Right cardiac atrium (tissue), 5 donors: ENCODE measurements around the gene SREK1IP1. TPM values are rescaled to one million over a fixed set of nuclear protein-coding genes. Genes with fewer than 3 reads are reported as not detected.

Experiments
- ATAC-seq, 2 donors: fragments of 200-7000 bp; cut with Tn5 transposase; one replicate each; pipeline versions ENCODE4 v1.8.0 to v1.9.1; 2020; ENCODE audit warnings: moderate library complexity in 2 of 2, mild to moderate bottlenecking in 1 of 2
- DNase-seq, 3 donors: peaks; one replicate each; pipeline ENCODE4 v3.0.0-alpha.2; 2020
- H3K27ac ChIP-seq: one replicate; pipeline ENCODE4 v1.5.1; 2013; ENCODE audit warnings: mild to moderate bottlenecking, low read length, control low read depth, moderate library complexity
- H3K27me3 ChIP-seq: one replicate; pipeline ENCODE4 v1.6.1; 2013; ENCODE audit not compliant: control insufficient read depth, insufficient read depth
- H3K4me1 ChIP-seq: one replicate; pipeline ENCODE4 v1.6.1; 2013; ENCODE audit warnings: low read length; ENCODE audit not compliant: control insufficient read depth, insufficient read depth
- H3K4me3 ChIP-seq: one replicate; pipeline ENCODE4 v1.5.1; 2013; ENCODE audit warnings: low read length, control low read depth
- H3K9me3 ChIP-seq: one replicate; pipeline ENCODE4 v1.6.1; 2013; ENCODE audit warnings: low read length; ENCODE audit not compliant: control insufficient read depth
- WGBS: extraction: QIAGEN DNeasy Blood & Tissue Kit; methylation state at CpG from one replicate; pipeline ENCODE4 v1.1.7; 2013; 5-methylcytosine and 5-hydroxymethylcytosine counted together
- intact Hi-C, 4 donors: fragments of 100-400 bp; cut with DNase I; formaldehyde crosslinking; loops; one replicate each; pipeline versions ENCODE4 v1.11.0 to v1.14.0; 2022 to 2023
- polyA plus RNA-seq: library from polyadenylated mRNA; stranded (reverse); fragments of 200-250 nt; gene quantifications from one replicate; pipeline ENCODE4 v1.2.3, GENCODE V29; 2013
- total RNA-seq, 4 donors: library from RNA; stranded (reverse); fragmentation: NEBNext Ultra II Directional; extraction: Animal tissue kit (Norgen Biotek cat#: 25700); gene quantifications; one replicate each; pipeline ENCODE4 v1.2.1, GENCODE V29; 2021
- donor health status: healthy with polysubstance abuse.
- donor health status: DM: no; HTN: yes; CAD: no.
- donor health status: DM: no; HTN: no; CAD: no.
- donor health status: DM: no; HTN: yes; CAD: no; lungs with severe emphysema.
- donor health status: DM: yes; HTN: yes; CAD: no.

The SREK1IP1 gene
- total and polyA plus RNA-seq, 5 donors = 7.4 to 15.3 (median 13.2) TPM

DNA sequence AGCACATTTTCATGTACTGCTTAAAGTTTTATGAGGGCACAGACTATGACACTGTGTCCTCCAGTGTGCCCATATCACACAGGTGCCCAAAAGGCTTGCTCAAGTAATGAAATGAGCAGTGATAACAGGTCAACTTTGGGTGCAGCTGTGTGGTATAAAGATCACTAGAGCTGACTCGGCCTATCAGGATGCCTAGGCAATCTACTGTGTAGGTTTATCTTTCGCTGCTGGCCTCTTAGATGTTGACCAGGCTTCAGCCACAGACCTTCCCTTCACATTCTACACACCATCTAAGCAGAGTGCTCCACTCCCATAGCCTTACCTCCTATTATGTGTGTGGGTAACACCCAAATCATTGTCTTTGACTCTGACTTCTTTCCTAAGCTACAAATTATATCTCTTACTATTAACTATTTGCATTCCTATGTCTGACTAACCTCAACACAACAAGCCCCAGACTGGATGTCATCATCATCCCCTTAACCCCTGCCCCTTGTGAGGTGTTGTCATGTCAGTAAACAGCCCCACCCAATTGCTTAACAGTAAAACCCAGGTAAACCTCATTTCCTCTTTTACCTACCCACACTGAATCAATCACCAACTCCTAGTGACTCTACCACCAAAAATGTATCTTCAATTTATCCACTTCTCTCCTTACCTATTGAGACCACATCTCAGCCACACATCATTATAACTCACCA is 2.5 kb downstream of the SREK1IP1 start:
- Histone ChIP-seq H3K27ac (no peak overlapping the region), H3K27me3 (no peaks in the 10 kb centered on the region), H3K4me3 (no peak overlapping the region), H3K4me1 (peaks cover 4% of the 10 kb centered on the region), H3K9me3 (no peaks in the 10 kb centered on the region)
- ATAC-seq (no peak), DNase-seq (no peak)
- WGBS = 81% methylated on average over 2 of the region's 2 CpGs
- intact Hi-C loops = no loop called here

DNA sequence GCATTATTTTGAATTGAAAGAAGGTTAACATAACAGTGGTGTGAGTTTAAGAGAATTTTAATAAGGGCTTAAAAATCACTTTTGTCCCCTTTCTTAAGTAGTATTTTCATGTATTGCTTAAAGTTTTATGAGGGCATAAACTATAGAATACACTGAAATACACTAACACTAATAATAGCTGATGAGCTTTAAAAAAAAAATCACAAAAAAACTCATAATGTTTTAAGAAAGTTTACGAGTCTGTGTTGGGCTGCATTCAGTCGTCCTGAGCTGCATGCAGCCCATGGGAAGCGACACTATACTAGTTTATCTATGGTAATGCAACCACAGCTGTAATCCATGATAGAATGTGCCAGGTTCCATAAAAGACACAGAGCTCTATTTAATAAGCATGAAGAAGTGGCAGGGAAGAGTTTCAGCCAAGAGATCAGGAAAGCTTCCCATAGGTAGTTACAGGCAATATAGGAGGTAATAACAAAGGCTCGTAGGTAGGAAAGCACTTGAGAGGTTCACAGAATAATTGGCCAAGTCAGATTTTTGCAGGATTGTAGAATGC is 4.5 kb downstream of the SREK1IP1 start:
- Histone ChIP-seq H3K4me1 (peaks cover 4% of the 10 kb centered on the region), H3K9me3 (no peaks in the 10 kb centered on the region), H3K27ac (no peak overlapping the region), H3K27me3 (no peaks in the 10 kb centered on the region), H3K4me3 (no peak overlapping the region)
- no peak for DNase-seq
- 56% methylated on average over 4 of the region's 4 CpGs for WGBS
- intact Hi-C loops = no loop called here
- ATAC-seq = no peak

DNA sequence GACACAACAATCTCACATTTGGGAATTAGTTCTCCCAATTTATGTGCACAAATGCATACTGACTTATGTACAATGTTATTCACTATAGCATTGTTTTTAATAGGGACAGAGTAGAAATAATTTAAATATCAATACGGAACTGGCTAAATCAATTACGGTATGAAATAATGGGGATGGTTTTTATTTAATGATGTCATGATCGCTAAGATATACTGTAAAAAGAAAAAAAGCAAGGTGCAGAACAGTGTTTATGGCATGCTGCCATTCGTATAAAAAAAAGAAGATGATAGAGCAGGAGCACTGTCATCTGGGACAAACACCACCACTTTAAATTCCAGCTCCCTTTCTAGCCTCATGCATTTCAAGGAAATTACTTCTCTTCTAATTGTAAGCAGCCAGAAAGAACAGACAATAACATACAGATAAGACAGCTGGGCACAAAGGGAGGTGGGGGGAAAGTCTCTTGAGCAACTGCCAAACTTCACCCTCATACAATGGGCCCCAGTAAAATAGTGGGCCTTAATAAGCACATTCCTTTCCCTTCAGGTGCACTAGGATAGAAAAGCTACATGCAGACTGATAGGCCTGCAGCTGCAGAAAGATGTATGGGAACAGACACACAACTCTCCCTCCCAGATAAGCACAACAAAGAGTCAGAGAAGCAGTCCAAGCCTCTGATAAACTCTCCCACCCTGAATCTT is 8.4 kb downstream of the SREK1IP1 start:
- no peaks in the 10 kb centered on the region for H3K27me3 ChIP-seq
- no peak for DNase-seq
- H3K27ac ChIP-seq = no peak overlapping the region
- no peaks in the 10 kb centered on the region for H3K4me1 ChIP-seq
- H3K9me3 ChIP-seq = no peaks in the 10 kb centered on the region
- 70% methylated on average over 4 of the region's 4 CpGs for WGBS
- intact Hi-C loops = no loop called here
- no peak for ATAC-seq
- no peak overlapping the region for H3K4me3 ChIP-seq

DNA sequence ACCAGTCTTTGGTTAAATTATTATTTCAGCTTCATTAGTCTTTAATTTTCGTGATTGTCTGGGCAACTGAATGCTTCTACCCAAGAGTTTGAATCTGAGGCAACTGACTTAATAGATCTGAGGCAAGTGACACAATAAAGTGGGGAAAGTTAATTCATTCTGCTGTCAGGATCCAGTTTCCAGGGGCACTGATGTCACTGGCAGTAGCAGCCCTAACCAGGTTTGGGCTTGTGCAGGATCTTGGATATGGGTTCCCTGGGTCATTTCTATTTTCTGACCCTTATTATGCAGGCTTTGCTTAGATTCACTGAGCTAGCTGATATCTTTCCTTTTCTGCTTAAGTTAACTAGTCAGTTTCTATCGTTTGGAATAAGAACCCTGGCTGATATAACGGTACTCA is 9.6 kb downstream of the SREK1IP1 start:
- Histone ChIP-seq H3K27ac (no peak overlapping the region), H3K9me3 (no peaks in the 10 kb centered on the region), H3K27me3 (no peaks in the 10 kb centered on the region), H3K4me3 (no peak overlapping the region), H3K4me1 (no peaks in the 10 kb centered on the region)
- intact Hi-C loops = no loop called here
- DNase-seq (no peak), ATAC-seq (no peak)
- 62% methylated on average over 3 of the region's 3 CpGs for WGBS

DNA sequence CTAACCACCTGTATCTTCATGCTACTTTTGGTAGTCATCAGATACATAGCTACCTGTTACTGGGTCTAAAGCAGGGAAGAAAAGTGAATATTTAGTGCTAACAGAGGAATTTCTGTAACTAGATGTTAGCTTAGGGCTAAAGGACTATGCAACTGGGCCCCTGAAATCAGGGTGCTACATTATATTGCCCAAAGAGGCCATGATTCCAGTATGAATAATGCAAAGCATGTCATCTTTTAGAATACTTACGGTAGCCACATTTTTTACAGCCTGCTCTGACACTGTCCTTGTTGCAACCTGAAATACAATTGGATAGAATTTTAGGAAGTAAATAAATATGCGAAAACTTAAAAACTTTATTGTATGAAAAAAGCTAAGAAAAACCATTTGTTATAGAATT is 14.4 kb downstream of the SREK1IP1 start:
- H3K27ac ChIP-seq = no peak overlapping the region
- no peak overlapping the region for H3K4me3 ChIP-seq
- H3K9me3 ChIP-seq = no peaks in the 10 kb centered on the region
- intact Hi-C loops = no loop called here
- no peaks in the 10 kb centered on the region for H3K27me3 ChIP-seq
- WGBS = 97% methylated on average over 2 of the region's 2 CpGs
- ATAC-seq (no peak), DNase-seq (no peak)
- no peaks in the 10 kb centered on the region for H3K4me1 ChIP-seq

DNA sequence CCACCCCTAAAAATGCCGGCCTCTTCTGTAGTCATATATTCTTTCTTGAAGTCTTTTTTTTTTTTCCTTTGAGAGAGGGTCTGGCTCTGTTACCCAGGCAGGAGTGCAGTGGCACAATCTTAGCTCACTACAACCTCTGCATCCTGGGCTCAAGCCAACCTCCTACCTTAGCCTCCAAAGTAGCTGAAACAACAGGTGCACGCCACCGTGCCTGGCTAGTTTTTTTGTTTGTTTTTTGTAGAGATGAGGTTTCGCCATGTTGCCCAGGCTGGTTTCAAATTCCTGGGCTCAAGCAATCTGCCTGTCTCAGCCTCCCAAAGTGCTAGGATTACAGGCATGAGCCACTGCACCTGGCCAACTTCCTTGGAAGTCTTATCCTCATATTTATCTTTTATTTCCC is 19.1 kb downstream of the SREK1IP1 start:
- DNase-seq (no peak), ATAC-seq (no peak)
- Histone ChIP-seq H3K9me3 (no peaks in the 10 kb centered on the region), H3K4me1 (no peaks in the 10 kb centered on the region), H3K27ac (no peak overlapping the region), H3K27me3 (no peaks in the 10 kb centered on the region), H3K4me3 (no peak overlapping the region)
- intact Hi-C loops = no loop called here
- WGBS = 93% methylated on average over 4 of the region's 4 CpGs

DNA sequence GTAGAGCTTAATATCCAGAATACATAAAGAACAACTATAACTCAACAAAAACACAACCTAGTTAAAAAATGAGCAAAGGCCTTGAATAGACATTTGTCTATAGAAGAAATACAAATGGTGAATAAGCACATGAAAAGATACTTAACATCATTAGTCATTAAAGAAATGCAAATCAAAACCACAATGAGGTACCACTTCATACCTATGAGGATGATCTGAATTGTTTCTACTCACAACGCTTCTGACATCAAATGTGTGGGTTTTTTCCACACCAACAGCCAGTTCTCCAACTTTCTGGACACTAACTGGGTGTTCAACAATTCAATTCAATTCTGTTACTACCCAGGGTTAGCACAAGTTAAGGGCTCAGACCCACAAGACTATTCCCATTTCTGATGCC is 22.0 kb downstream of the SREK1IP1 start:
- Histone ChIP-seq H3K9me3 (no peaks in the 10 kb centered on the region), H3K4me3 (no peak overlapping the region), H3K27me3 (no peaks in the 10 kb centered on the region), H3K27ac (no peak overlapping the region), H3K4me1 (no peaks in the 10 kb centered on the region)
- intact Hi-C loops = no loop called here
- DNase-seq (no peak), ATAC-seq (no peak)
- WGBS = 94% methylated on average over 1 of the region's 1 CpG

DNA sequence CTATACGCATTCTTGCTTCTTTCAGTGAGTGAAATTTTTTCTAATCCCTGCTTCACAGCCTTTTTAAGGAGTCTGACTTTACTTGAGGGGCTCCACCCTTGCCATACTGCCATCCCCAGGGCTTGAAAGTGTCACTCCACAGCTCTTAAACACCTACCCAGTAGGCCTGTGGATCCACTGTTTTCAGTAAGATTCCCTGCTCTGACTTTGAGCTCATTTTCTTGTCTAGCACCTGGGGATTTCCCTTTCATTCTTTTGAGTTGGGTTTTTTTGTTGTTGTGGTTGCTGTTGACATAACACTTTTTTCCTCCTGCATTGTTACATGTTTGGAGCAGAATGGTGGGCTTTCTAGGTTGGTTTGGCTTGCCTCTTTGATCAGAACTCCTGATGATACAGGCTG is 23.6 kb downstream of the SREK1IP1 start:
- no peak overlapping the region for H3K27ac ChIP-seq
- no peaks in the 10 kb centered on the region for H3K9me3 ChIP-seq
- no peaks in the 10 kb centered on the region for H3K4me1 ChIP-seq
- no peak for DNase-seq
- H3K4me3 ChIP-seq = no peak overlapping the region
- no peak for ATAC-seq
- no peaks in the 10 kb centered on the region for H3K27me3 ChIP-seq
- WGBS = 97% methylated on average over 1 of the region's 1 CpG
- intact Hi-C loops = no loop called here

DNA sequence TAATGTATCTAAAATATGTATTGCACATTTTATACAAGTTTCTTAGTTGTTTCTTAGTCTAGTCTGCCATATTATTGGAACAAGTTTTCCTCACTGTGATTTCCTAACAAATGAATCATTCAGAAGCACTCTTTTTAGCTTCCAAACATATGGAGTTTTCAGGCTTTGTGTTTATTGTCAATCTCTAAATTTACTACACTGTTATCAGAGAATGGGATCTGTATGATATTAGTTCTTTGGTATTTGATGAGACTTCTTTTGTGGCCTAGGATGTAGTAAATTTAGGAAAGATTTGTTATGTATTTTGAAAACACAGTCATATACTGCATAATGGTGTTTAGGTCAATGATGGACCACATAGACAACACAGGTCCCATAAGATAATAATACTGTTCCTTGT is 25.7 kb downstream of the SREK1IP1 start:
- intact Hi-C loops = no loop called here

DNA sequence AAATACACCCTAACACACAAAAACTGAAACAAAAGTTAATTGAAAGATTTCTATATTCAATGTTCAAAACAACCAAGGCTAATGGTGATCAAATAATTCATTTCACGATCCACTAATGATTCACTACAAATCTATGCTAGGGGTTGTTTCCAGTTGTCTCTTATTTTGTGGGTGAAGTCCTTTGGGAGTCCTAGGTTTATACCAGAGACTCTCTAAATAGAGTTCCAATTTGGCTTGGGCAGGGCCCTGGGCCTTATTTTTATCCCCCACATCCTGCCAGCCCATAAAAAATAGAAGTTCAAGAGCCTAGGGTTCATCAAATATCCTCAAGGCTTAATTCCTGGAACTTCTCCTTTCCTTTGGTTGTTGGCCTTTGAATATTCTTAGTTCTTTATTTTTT is 26.1 kb downstream of the SREK1IP1 start:
- intact Hi-C loops = no loop called here
- ATAC-seq = no peak
- H3K27me3 ChIP-seq = no peaks in the 10 kb centered on the region
- no peaks in the 10 kb centered on the region for H3K9me3 ChIP-seq
- no peak for DNase-seq
- WGBS = 93% methylated on average over 1 of the region's 1 CpG
- H3K27ac ChIP-seq = no peak overlapping the region
- H3K4me1 ChIP-seq = no peaks in the 10 kb centered on the region
- no peak overlapping the region for H3K4me3 ChIP-seq

More for the DNA sequence above, 25.7 kb downstream of the SREK1IP1 start:
- Histone ChIP-seq H3K4me3 (no peak overlapping the region), H3K27ac (no peak overlapping the region), H3K27me3 (no peaks in the 10 kb centered on the region), H3K4me1 (no peaks in the 10 kb centered on the region), H3K9me3 (no peaks in the 10 kb centered on the region)
- no peak for DNase-seq
- ATAC-seq = no peak

DNA sequence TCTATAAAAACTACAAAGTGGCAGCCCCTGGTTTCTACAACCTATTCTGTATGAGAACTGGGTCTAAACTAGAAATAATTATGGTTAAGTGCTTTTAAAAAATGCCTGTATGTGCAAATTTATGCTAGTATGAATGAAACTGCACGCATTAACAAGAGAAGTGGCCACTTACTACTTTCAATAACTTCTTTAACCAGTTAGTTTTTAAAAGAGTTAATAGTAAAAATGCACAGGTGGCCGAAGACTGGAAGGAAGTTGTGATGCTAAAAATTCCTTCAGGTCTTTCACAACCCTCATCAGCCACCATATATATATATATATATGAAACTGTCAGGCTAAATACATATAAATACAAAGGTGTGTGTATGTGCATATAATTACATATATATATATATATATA is 41.3 kb downstream of the SREK1IP1 start:
- no peak for DNase-seq
- H3K4me3 ChIP-seq = no peak overlapping the region
- H3K4me1 ChIP-seq = no peaks in the 10 kb centered on the region
- intact Hi-C loops = no loop called here
- no peaks in the 10 kb centered on the region for H3K9me3 ChIP-seq
- no peak for ATAC-seq
- H3K27ac ChIP-seq = no peak overlapping the region
- no peaks in the 10 kb centered on the region for H3K27me3 ChIP-seq
- 93% methylated on average over 2 of the region's 2 CpGs for WGBS
